ENCODE data around the gene TECTA. TPM values are rescaled to one million over a fixed set of nuclear protein-coding genes. Genes with fewer than 3 reads are reported as not detected.

TECTA gene
- polyA plus RNA-seq, 1 donor (not counting 4 experiments of a cell fraction or from before 2014, with no cell fraction given) = 0.17 TPM

GRCh38 chr11:121057922-121058321 lies 43.1 kb upstream of the TECTA start:
- dilution Hi-C loops (cut with MboI; ENCODE audit: extremely low pct_ligation_motif_present, low sequenced_read_pairs) = no loop called here

GRCh38 chr11:121058941-121059340 lies 42.1 kb upstream of the TECTA start:
- Histone ChIP-seq H3K9ac (ENCODE audit: control insufficient read depth, extremely low read depth, insufficient read depth, low read length) (no peak overlapping the region), H3K4me1 (ENCODE audit: control insufficient read depth, extremely low read depth, insufficient read depth, low read length) (no peaks in the 10 kb centered on the region), H3K27ac (ENCODE audit: control insufficient read depth, insufficient read depth, low read length) (no peak overlapping the region), H2AFZ (ENCODE audit: control insufficient read depth, low read length) (no peak overlapping the region), H3K36me3 (ENCODE audit: control insufficient read depth in 2 of 2, extremely low read depth in 1 of 2, insufficient read depth in 2 of 2, low read length in 2 of 2) (peaks cover 6 to 8% of the 10 kb centered on the region in 2 experiments), H3K9me3 (ENCODE audit: control insufficient read depth, low read depth, low read length) (no peaks in the 10 kb centered on the region), H3K4me2 (ENCODE audit: control insufficient read depth, extremely low read depth, insufficient read depth, low read depth, low read length) (no peak overlapping the region), H4K20me1 (ENCODE audit: control insufficient read depth, extremely low read depth, insufficient read depth, low read length) (no peaks in the 10 kb centered on the region), H3K4me3 (ENCODE audit: control insufficient read depth in 2 of 3, extremely low read depth in 1 of 3, insufficient read depth in 2 of 3, low read depth in 1 of 3, low read length in 3 of 3) (no peak overlapping the region), H3K27me3 (ENCODE audit: control insufficient read depth, extremely low read depth, insufficient read depth, low read length) (no peaks in the 10 kb centered on the region), H3K9me1 (ENCODE audit: control insufficient read depth, extremely low read depth, insufficient read depth, low read length) (no peaks in the 10 kb centered on the region), H3K79me2 (ENCODE audit: control insufficient read depth, insufficient read depth, low read length) (no peaks in the 10 kb centered on the region)
- FAIRE-seq = no peak
- dilution Hi-C loops (cut with MboI; ENCODE audit: extremely low pct_ligation_motif_present, low sequenced_read_pairs) = no loop called here
- DNase-seq (ENCODE audit: low read depth, low spot score) = no peak
- TF ChIP-seq EZH2 (IDR thresholded peaks at IDR 0.05; ENCODE audit: low read length) = no peak
- no peak for TF ChIP-seq CTCF (optimal IDR thresholded peaks at IDR 0.05 in 1 of 3, IDR thresholded peaks at IDR 0.05 in 1 of 3, conservative IDR thresholded peaks at IDR 0.05 in 1 of 3; ENCODE audit: extremely low read depth in 1 of 3, insufficient read depth in 2 of 3, low read length in 3 of 3)

More at GRCh38 chr11:121057922-121058321, 43.1 kb upstream of the TECTA start:
- Histone ChIP-seq H4K20me1 (ENCODE audit: control insufficient read depth, extremely low read depth, insufficient read depth, low read length) (no peaks in the 10 kb centered on the region), H3K9me1 (ENCODE audit: control insufficient read depth, extremely low read depth, insufficient read depth, low read length) (no peaks in the 10 kb centered on the region), H3K9ac (ENCODE audit: control insufficient read depth, extremely low read depth, insufficient read depth, low read length) (no peak overlapping the region), H3K9me3 (ENCODE audit: control insufficient read depth, low read depth, low read length) (no peaks in the 10 kb centered on the region), H3K27me3 (ENCODE audit: control insufficient read depth, extremely low read depth, insufficient read depth, low read length) (no peaks in the 10 kb centered on the region), H2AFZ (ENCODE audit: control insufficient read depth, low read length) (no peak overlapping the region), H3K4me2 (ENCODE audit: control insufficient read depth, extremely low read depth, insufficient read depth, low read depth, low read length) (no peak overlapping the region), H3K36me3 (ENCODE audit: control insufficient read depth in 2 of 2, extremely low read depth in 1 of 2, insufficient read depth in 2 of 2, low read length in 2 of 2) (peaks cover 2 to 8% of the 10 kb centered on the region in 2 experiments), H3K4me3 (ENCODE audit: control insufficient read depth in 2 of 3, extremely low read depth in 1 of 3, insufficient read depth in 2 of 3, low read depth in 1 of 3, low read length in 3 of 3) (no peak overlapping the region), H3K4me1 (ENCODE audit: control insufficient read depth, extremely low read depth, insufficient read depth, low read length) (no peaks in the 10 kb centered on the region), H3K79me2 (ENCODE audit: control insufficient read depth, insufficient read depth, low read length) (no peaks in the 10 kb centered on the region), H3K27ac (ENCODE audit: control insufficient read depth, insufficient read depth, low read length) (no peak overlapping the region)
- TF ChIP-seq EZH2 (IDR thresholded peaks at IDR 0.05; ENCODE audit: low read length) = no peak
- FAIRE-seq = no peak
- no peak for DNase-seq (ENCODE audit: low read depth, low spot score)

- H3K4me1 ChIP-seq (ENCODE audit: control insufficient read depth, extremely low read depth, insufficient read depth, low read length) = no peaks in the 10 kb centered on the region
- H3K27me3 ChIP-seq (ENCODE audit: control insufficient read depth, extremely low read depth, insufficient read depth, low read length) = no peaks in the 10 kb centered on the region
- H3K79me2 ChIP-seq (ENCODE audit: control insufficient read depth, insufficient read depth, low read length) = no peaks in the 10 kb centered on the region
- dilution Hi-C loops (cut with MboI; ENCODE audit: extremely low pct_ligation_motif_present, low sequenced_read_pairs) = no loop called here
- no peaks in the 10 kb centered on the region for H4K20me1 ChIP-seq (ENCODE audit: control insufficient read depth, extremely low read depth, insufficient read depth, low read length)
- H3K9ac ChIP-seq (ENCODE audit: control insufficient read depth, extremely low read depth, insufficient read depth, low read length) = no peak overlapping the region
- H3K27ac ChIP-seq (ENCODE audit: control insufficient read depth, insufficient read depth, low read length) = no peak overlapping the region
- FAIRE-seq (no peak), DNase-seq (ENCODE audit: low read depth, low spot score) (no peak)
- H3K36me3 ChIP-seq (ENCODE audit: control insufficient read depth in 2 of 2, extremely low read depth in 1 of 2, insufficient read depth in 2 of 2, low read length in 2 of 2) = peaks cover 3 to 6% of the 10 kb centered on the region in 2 experiments
- no peak overlapping the region for H3K4me2 ChIP-seq (ENCODE audit: control insufficient read depth, extremely low read depth, insufficient read depth, low read depth, low read length)
- H3K4me3 ChIP-seq (ENCODE audit: control insufficient read depth in 2 of 3, extremely low read depth in 1 of 3, insufficient read depth in 2 of 3, low read depth in 1 of 3, low read length in 3 of 3) = no peak overlapping the region
- no peak for TF ChIP-seq CTCF (optimal IDR thresholded peaks at IDR 0.05 in 1 of 3, IDR thresholded peaks at IDR 0.05 in 1 of 3, conservative IDR thresholded peaks at IDR 0.05 in 1 of 3; ENCODE audit: extremely low read depth in 1 of 3, insufficient read depth in 2 of 3, low read length in 3 of 3)
- TF ChIP-seq EZH2 (IDR thresholded peaks at IDR 0.05; ENCODE audit: low read length) = no peak
- no peak overlapping the region for H2AFZ ChIP-seq (ENCODE audit: control insufficient read depth, low read length)
- no peaks in the 10 kb centered on the region for H3K9me1 ChIP-seq (ENCODE audit: control insufficient read depth, extremely low read depth, insufficient read depth, low read length)
- H3K9me3 ChIP-seq (ENCODE audit: control insufficient read depth, low read depth, low read length) = no peaks in the 10 kb centered on the region
Measured at GRCh38 chr11:121059605-121060004, 41.4 kb upstream of the TECTA start.
